Smooth muscle cell (in vitro differentiated cells): Measurements from ENCODE around the gene DENR. TPM values are rescaled to one million over a fixed set of nuclear protein-coding genes. Genes with fewer than 3 reads are reported as not detected.
A peak's percentile ranks its signal among the peaks of the same experiment; 100 is the strongest.
"Not testable (repeated sequence)": the region's sequence is repeated elsewhere in the genome, so short reads cannot be mapped to it uniquely, and the experiment has no call there.

Source experiments
- DNase-seq: peaks from one replicate; lab custom pipeline; 2025; ENCODE audit not compliant: unreplicated experiment; lab: John Stamatoyannopoulos, UW
- H2AFZ ChIP-seq: fragments of 200-600 bp; sonication (generic); 2 replicates; pipeline ENCODE4 v1.6.0; 2016; ENCODE audit warnings: antibody characterized with exemption, low read depth, mild to moderate bottlenecking
- H3F3A ChIP-seq: fragments of 200-600 bp; sonication (generic); 2 replicates; pipeline ENCODE4 v1.6.0; 2017; ENCODE audit warnings: antibody characterized with exemption, low read depth
- H3K27ac ChIP-seq: fragments of 200-600 bp; sonication (generic); 2 replicates; pipeline ENCODE4 v1.5.1; 2016; ENCODE audit warnings: low read depth, mild to moderate bottlenecking
- H3K27me3 ChIP-seq: fragments of 200-600 bp; sonication (generic); 2 replicates; pipeline ENCODE4 v1.6.1; 2016; ENCODE audit warnings: low read depth, mild to moderate bottlenecking
- H3K36me3 ChIP-seq: fragments of 200-600 bp; sonication (generic); 2 replicates; pipeline ENCODE4 v1.5.1; 2016; ENCODE audit warnings: low read depth
- H3K4me1 ChIP-seq: fragments of 200-600 bp; sonication (generic); 2 replicates; pipeline ENCODE4 v1.5.1; 2016; ENCODE audit warnings: low read depth
- H3K4me2 ChIP-seq: fragments of 200-600 bp; sonication (generic); 2 replicates; pipeline ENCODE4 v1.6.0; 2016; ENCODE audit warnings: mild to moderate bottlenecking
- H3K4me3 ChIP-seq: fragments of 200-600 bp; sonication (generic); 2 replicates; pipeline ENCODE4 v1.5.1; 2016; ENCODE audit warnings: mild to moderate bottlenecking
- H3K79me2 ChIP-seq: fragments of 200-600 bp; sonication (generic); 2 replicates; pipeline ENCODE4 v1.6.0; 2016; ENCODE audit warnings: low read depth, mild to moderate bottlenecking
- H3K9ac ChIP-seq: fragments of 200-600 bp; sonication (generic); 2 replicates; pipeline ENCODE4 v1.6.0; 2016; ENCODE audit warnings: low read depth
- H3K9me3 ChIP-seq: fragments of 200-600 bp; sonication (generic); replicated peaks from 2 replicates; pipeline ENCODE4 v1.5.1; 2016; ENCODE audit warnings: low read depth
- H4K20me1 ChIP-seq: fragments of 200-600 bp; sonication (generic); 2 replicates; pipeline ENCODE4 v1.6.0; 2016; ENCODE audit warnings: low read depth
- WGBS: methylation state at CpG from one replicate; pipeline ENCODE4 v1.1.7; 2016; ENCODE audit warnings: low lambda C conversion rate; 5-methylcytosine and 5-hydroxymethylcytosine counted together
- polyA plus RNA-seq: library from polyadenylated mRNA; unstranded; fragments of >200 nt; fragmentation: Nextera tagmentation; extraction: Ambion mirVana; gene quantifications from 2 replicates; pipeline ENCODE4 v1.2.1, GENCODE V29; 2016
- total RNA-seq: library from RNA; depleted of rRNA; stranded (reverse); fragments of >200 nt; gene quantifications from 2 replicates; pipeline ENCODE4 v1.2.3, GENCODE V29; 2014
- TF ChIP-seq, protein P1 (sequence below): fragments of 200-600 bp; sonication (generic); IDR thresholded peaks from 2 replicates; pipeline ENCODE4 v1.5.1; 2017; ENCODE audit warnings: borderline replicate concordance, mild to moderate bottlenecking, antibody characterized with exemption; ENCODE audit not compliant: insufficient read depth, poor library complexity, severe bottlenecking

The DENR gene
- total and polyA plus RNA-seq, 2 experiments from 2014 or later, result 36.3 to 49.7 TPM

DNA sequence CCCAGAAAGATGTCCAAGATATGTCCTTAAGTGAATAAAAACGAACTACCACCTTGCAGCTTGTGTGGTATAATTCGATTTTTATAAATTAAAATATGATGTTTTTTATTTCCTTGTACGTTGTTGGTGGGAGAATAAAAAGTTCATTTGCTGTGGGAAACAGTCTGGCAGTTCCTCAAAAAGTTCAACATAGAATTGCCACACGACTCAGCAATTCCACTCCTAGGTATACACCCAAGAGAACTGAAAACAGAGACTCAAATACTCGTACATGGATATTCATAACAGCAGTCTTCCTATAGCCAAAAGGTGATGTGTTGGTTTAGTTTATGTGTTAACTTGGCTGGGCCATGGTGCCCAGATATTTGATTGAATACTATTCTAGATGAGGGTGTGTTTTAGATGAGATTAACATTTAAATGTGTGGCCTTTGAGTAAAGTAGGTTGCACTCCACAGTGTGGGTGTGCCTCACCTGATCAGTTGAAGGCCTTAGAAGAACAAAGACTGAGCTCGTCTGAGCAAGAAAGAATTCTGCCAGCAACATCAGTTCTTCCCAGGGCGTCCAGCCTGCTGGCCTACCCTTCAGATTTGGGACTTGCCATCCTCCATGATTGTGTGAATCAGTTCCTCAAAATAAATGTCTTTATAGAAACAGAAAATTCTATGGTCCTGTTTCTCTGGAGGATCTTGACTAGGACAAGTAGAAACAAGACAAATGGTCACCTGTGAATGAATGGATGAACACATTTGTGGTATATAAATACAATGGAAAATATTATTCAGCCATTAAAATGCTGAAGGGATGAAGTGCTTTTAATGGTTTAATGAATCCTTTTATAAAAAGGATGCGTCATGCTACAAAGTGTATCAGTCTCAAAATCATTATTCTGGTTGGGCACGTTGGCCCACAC is 5.1 kb upstream of the DENR start:
- 82% methylated on average over 9 of the region's 9 CpGs for WGBS
- TF ChIP-seq, protein P1, sequence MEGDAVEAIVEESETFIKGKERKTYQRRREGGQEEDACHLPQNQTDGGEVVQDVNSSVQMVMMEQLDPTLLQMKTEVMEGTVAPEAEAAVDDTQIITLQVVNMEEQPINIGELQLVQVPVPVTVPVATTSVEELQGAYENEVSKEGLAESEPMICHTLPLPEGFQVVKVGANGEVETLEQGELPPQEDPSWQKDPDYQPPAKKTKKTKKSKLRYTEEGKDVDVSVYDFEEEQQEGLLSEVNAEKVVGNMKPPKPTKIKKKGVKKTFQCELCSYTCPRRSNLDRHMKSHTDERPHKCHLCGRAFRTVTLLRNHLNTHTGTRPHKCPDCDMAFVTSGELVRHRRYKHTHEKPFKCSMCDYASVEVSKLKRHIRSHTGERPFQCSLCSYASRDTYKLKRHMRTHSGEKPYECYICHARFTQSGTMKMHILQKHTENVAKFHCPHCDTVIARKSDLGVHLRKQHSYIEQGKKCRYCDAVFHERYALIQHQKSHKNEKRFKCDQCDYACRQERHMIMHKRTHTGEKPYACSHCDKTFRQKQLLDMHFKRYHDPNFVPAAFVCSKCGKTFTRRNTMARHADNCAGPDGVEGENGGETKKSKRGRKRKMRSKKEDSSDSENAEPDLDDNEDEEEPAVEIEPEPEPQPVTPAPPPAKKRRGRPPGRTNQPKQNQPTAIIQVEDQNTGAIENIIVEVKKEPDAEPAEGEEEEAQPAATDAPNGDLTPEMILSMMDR, result no peak
- no peak overlapping the region for H3K9ac ChIP-seq
- H3K4me1 ChIP-seq, result peaks cover 6% of the 10 kb centered on the region
- H3F3A ChIP-seq, result no peaks in the 10 kb centered on the region
- H2AFZ ChIP-seq, result no peak overlapping the region
- no peak overlapping the region for H3K27ac ChIP-seq
- H3K27me3 ChIP-seq, result no peaks in the 10 kb centered on the region
- no peaks in the 10 kb centered on the region for H3K79me2 ChIP-seq
- no peak overlapping the region for H3K4me2 ChIP-seq
- H4K20me1 ChIP-seq, result no peaks in the 10 kb centered on the region
- H3K9me3 ChIP-seq, result no peaks in the 10 kb centered on the region
- H3K4me3 ChIP-seq, result no peak overlapping the region
- no peaks in the 10 kb centered on the region for H3K36me3 ChIP-seq
- no peak for DNase-seq

DNA sequence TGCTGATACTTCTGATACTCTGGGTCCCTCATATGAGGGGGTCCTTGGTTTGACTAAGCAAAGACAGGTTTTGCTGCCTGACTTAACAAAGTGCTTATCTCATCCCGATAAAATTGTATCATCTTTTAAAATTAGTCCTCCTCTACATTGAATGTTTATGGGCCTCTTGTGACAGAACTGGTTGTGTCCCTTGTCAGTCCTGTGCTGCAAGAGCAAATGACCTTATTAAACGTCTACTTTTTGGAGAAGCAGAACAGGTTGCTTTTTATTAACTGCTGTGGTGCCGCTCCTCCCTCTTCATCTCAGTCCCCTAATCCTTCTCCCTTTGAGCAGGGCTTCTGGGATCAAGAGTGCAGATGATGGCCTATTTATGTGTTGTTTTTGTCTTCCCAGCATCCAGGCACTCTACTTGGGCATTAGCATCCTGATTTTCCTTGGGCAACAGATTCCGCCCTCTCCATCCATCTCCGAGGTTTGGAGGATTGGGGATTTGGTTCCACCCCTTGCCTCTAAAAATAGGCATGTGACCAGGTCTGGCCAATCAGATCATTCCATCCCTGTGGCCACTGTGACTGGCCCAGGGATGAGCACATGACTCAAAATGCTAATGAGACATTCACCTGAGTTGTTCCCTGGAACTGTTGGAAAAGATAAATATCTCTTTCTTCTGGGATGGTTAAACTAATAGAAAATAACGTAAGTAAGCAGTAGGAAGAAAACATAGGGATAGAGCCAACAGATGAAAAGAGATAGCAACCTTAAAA is 2.9 kb upstream of the DENR start:
- no peak for DNase-seq
- no peak overlapping the region for H3K4me2 ChIP-seq
- no peak overlapping the region for H2AFZ ChIP-seq
- WGBS, result 79% methylated on average over 6 of the region's 6 CpGs
- TF ChIP-seq, protein P1, result no peak
- H3K4me3 ChIP-seq, result no peak overlapping the region
- H3K9me3 ChIP-seq, result no peaks in the 10 kb centered on the region
- no peaks in the 10 kb centered on the region for H3F3A ChIP-seq
- H3K4me1 ChIP-seq, result peaks cover 15% of the 10 kb centered on the region
- H3K79me2 ChIP-seq, result peaks cover 19% of the 10 kb centered on the region
- no peak overlapping the region for H3K9ac ChIP-seq
- H3K27me3 ChIP-seq, result no peaks in the 10 kb centered on the region
- no peak overlapping the region for H3K27ac ChIP-seq
- no peaks in the 10 kb centered on the region for H4K20me1 ChIP-seq
- no peaks in the 10 kb centered on the region for H3K36me3 ChIP-seq

DNA sequence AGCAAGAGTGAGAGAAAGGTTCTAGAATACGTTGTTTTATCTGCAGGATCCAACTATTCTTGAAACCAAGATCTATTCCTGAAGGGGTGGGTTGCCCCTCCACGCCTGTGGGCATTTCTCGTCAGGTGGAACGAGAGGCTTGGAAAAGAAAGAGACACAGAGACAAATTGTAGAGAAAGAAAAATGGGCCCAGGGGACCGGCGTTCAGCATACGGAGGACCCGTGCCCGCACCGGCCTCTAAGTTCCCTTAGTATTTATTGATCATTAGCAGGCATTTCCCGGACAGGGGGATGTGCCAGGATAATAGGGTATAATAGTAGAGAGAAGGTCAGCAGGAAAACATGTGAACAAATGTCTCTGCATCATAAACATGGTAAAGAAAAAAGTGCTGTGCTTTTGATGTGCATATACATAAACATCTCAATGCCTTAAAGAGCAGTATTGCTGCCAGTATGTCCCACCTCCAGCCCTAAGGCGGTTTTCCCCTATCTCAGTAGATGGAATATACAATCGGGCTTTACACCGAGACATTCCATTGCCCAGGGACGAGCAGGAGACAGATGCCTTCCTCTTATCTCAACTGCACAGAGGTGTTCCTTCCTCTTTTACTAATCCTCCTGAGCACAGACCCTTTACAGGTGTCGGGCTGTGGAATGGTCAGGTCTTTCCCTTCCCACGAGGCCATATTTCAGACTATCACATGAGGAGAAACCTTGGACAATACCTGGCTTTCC is 1.7 kb upstream of the DENR start:
- WGBS, result 38% methylated on average over 17 of the region's 17 CpGs
- peaks cover 15% of the 10 kb centered on the region for H3K4me1 ChIP-seq
- not testable (repeated sequence) for H3K4me2 ChIP-seq, H3K4me3 ChIP-seq, H4K20me1 ChIP-seq, H3K27me3 ChIP-seq, H3K9ac ChIP-seq, H3K9me3 ChIP-seq, DNase-seq, H3F3A ChIP-seq, H3K36me3 ChIP-seq
- H2AFZ ChIP-seq, result peak overlapping the region; percentile 50
- peaks cover 28% of the 10 kb centered on the region for H3K79me2 ChIP-seq
- H3K27ac ChIP-seq, result peak overlapping the region; percentile 63

DNA sequence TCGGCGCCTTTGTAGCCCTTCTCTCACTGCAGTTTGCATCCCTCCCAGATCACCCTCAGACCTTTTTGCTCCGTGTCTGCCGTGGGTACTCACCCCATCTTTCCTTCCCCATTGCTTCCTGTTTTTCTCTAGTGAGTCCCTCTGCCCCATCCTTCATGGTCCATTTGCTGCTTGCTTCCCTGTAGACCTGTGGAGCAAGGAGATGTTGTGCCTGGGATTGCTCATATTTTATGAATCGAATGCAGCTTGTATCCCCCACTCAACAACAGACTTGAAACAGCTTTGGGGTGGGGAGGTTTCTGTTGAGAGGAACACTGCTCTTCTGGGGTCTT is 661 bp downstream of the DENR start:
- Histone ChIP-seq H3K9ac (peak overlapping the region; percentile 95), H3K36me3 (peaks cover 5% of the 10 kb centered on the region), H3K27ac (peak overlapping the region; percentile 80), H3K9me3 (no peaks in the 10 kb centered on the region), H3K27me3 (no peaks in the 10 kb centered on the region), H3K4me3 (peak overlapping the region; percentile 79), H3K4me1 (peaks cover 15% of the 10 kb centered on the region), H4K20me1 (no peaks in the 10 kb centered on the region), H3F3A (no peaks in the 10 kb centered on the region), H3K79me2 (peaks cover 51% of the 10 kb centered on the region), H2AFZ (peak overlapping the region; percentile 56), H3K4me2 (peak overlapping the region; percentile 86)
- no peak for DNase-seq
- TF ChIP-seq, protein P1, result no peak
- 12% methylated on average over 5 of the region's 5 CpGs for WGBS
